GM12865 (cell line): Measurements from ENCODE around the gene PWWP2B.
A peak's percentile ranks its signal among the peaks of the same experiment; 100 is the strongest.

Experiments used
- DNase-seq: peaks from one replicate; pipeline ENCODE4 v3.0.0; 2010; ENCODE audit warnings: low read depth
- H3K4me3 ChIP-seq: 2 replicates; pipeline ENCODE4 v1.5.1; 2011; ENCODE audit warnings: mild to moderate bottlenecking, low read depth, low read length, control low read depth
- TF ChIP-seq, protein P1 (sequence below): IDR thresholded peaks from 2 replicates; pipeline ENCODE4 v1.5.1; 2011; ENCODE audit warnings: low read length, control low read depth, low read depth, inconsistent platforms; ENCODE audit not compliant: insufficient read depth; ENCODE audit errors: missing control alignments

The PWWP2B gene

DNA sequence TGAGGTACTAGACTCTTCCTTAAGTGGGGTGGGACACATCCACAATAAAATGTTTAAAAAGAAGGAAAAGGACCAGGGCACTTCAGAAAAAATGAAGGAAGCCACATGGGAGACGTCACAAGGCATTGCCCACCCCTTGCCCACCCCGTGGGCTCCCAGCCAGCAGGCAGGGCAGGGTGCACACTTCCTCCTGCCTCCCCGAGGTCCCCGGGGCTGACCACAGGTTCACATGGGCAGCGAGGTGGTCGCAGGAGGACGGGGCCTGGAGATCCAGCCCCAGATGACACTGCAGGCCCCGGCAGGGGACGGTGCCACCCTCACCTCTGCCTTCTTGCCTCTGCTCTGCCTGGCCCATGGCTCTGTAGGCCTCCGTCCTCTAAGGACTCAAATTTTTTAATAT lies 45.6 kb downstream of the PWWP2B start:
- TF ChIP-seq, protein P1, sequence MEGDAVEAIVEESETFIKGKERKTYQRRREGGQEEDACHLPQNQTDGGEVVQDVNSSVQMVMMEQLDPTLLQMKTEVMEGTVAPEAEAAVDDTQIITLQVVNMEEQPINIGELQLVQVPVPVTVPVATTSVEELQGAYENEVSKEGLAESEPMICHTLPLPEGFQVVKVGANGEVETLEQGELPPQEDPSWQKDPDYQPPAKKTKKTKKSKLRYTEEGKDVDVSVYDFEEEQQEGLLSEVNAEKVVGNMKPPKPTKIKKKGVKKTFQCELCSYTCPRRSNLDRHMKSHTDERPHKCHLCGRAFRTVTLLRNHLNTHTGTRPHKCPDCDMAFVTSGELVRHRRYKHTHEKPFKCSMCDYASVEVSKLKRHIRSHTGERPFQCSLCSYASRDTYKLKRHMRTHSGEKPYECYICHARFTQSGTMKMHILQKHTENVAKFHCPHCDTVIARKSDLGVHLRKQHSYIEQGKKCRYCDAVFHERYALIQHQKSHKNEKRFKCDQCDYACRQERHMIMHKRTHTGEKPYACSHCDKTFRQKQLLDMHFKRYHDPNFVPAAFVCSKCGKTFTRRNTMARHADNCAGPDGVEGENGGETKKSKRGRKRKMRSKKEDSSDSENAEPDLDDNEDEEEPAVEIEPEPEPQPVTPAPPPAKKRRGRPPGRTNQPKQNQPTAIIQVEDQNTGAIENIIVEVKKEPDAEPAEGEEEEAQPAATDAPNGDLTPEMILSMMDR: no peak
- no peak for DNase-seq
- H3K4me3 ChIP-seq: no peak overlapping the region

DNA sequence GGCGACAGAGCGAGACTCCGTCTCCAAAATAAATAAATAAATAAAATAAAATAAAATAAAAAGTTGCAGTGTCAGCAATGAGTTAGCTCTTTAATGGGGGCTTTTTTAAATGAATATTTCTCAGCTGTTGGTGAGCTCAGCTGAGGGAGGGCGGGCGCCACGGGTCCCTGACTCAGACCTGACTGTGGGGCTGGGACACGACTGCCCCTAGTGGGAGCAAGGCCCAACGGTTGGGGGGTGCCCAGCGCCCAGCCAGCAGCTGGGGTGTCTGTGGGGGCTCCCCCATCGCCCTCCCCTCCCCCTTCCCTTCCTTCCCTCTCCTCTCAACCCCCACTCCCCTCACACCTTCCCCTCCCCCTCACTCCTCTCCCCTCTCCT lies 46.6 kb downstream of the PWWP2B start:
- DNase-seq: no peak
- TF ChIP-seq, protein P1: peak; percentile 21
- no peak overlapping the region for H3K4me3 ChIP-seq

DNA sequence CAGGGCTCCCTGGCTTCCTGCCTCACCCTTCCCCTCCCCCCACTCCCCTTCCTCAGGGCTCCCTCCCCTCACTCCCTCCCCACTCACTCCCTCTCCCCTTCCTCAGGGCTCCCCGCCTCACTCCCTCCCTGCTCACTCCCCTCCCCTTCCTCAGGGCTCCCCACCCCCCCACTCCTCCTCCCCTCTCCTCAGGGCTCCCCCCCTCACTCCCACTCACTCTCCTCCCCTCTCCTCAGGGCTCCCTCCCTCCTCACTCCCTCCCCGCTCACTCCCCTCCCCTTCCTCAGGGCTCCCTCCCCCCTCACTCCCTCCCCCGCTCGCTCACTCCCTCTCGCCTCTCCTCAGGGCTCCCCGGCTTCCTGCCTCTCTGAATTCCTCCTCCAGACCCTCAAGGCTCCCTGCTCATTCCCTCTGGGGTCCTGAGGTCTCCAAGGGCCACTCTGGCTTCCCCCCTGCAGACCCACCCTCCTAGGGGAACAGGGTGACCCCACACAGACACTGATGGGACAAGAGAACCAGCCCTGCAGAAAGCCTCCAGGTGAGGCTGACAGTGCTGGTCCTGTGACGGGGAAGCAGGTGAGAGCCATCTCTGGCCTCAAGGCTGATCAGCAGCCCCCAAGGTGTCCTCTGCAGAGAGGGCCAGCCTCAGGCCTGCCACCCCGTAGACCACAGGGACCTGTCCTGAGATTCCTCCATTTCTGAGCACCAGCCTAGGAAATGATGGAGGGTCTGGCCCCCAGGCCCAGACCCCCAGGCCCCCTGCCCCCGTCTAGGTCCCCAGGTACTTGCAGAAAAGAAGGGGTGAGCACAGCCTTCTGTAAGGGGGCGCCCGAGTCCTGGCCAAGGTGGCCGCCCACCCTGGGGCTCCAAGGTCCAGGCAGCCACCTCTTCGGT lies 47.2 kb downstream of the PWWP2B start:
- DNase-seq: no peak
- H3K4me3 ChIP-seq: no peak overlapping the region
- TF ChIP-seq, protein P1: no peak

DNA sequence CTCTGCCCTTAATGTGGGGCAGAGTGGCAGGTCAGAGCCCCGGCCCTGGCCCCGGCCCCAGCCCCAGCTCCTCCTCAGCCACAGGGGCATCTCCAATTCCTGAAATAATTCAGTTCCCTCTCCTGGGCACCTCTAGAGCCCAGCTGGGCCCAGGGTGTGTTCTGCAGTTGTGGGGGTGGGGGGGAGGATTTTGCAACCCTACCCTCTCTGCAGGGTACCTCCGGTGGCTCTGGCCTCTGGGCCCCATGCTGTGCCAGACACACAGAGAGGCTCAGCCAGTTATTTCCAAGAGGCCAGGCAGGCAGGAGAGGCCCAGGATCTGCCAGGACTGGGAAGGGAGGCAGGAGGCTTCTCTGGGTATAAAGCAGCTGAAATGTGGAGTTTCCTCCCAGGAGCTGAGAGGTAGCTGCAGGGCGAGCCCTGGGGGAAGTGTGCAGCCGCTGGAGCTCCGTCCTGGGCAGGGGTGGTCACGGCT lies 47.9 kb downstream of the PWWP2B start:
- TF ChIP-seq, protein P1: no peak

DNA sequence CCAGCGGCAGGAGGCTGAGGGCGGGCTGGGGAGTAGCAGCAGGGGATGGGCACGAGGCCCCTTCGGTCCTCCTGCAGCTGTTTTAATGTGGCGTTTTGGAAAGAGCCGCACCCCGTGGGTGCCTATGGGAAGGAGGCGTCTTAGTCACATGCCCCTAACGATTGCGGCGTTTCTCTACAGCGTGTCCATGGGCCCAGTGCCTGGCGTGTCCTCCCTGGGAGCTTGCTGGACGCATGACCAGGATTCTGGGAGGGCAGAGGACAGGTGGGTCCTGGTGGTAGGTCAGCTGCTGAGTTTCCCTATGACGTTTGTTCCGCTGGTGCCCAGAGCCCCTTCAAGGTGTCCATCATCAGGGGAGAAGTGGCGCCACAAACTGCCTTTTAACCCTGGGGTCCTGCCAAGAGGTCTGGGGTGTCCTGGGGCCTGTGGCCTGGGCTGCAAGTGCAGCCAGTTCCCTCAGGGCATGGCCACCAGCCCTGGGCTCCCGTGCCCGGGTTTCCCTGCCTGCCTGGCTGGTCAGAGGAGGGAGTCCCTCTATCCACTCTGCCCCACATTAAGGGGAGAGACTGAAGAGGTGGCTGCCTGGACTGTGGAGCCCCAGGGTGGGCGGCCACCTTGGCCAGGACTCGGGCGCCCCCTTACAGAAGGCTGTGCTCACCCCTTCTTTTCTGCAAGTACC lies 48.7 kb downstream of the PWWP2B start:
- DNase-seq: no peak
- H3K4me3 ChIP-seq: no peak overlapping the region
- TF ChIP-seq, protein P1: no peak

More for the DNA sequence above, 47.9 kb downstream of the PWWP2B start:
- no peak for DNase-seq
- no peak overlapping the region for H3K4me3 ChIP-seq

DNA sequence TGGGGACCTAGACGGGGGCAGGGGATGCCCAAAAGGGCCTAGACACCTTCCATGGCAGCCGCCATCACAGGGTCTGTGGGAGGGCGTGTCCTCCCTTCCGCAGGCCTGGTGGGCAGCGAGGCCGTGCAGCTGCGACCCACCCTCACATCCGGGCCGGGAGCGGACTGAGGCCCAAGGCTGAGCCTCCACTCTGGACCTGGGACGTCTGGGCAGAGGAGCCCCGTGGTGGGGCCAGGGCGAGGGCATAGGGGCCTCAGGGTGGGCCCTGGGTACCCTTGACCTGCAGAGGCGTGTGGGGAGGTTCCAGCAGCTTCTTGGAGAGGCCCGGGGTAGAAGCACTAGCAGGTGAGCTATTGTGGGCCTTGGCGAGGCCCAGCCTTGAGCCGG lies 49.2 kb downstream of the PWWP2B start:
- TF ChIP-seq, protein P1: no peak
- H3K4me3 ChIP-seq: no peak overlapping the region
- no peak for DNase-seq
